HG03378 (cell line): Measurements from ENCODE around the gene L2HGDH.

Experiments used
- ATAC-seq: cut with Tn5 transposase; IDR thresholded peaks from one replicate; pipeline ENCODE4 v1.9.1; 2021; ENCODE audit warnings: mild to moderate bottlenecking, moderate library complexity; ENCODE audit not compliant: unreplicated experiment

Gene L2HGDH

DNA sequence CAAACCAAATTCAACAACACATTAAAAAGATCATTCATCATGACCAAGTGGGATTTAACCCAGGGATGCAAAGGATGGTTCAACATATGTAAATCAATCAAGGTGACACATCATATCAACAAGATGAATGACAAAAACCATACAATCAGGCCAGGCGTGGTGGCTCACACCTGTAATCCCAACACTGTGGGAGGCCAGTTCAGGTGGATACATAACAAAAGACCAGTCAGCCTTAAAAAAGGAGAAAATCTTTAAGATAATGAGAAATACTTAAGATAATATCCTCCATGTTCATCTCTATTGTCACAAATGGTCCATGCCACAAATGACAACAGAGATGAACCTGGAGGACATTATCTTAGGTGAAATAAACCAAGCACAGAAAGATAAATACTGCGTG, 12.4 kb downstream of the L2HGDH start:
- no peak for ATAC-seq

DNA sequence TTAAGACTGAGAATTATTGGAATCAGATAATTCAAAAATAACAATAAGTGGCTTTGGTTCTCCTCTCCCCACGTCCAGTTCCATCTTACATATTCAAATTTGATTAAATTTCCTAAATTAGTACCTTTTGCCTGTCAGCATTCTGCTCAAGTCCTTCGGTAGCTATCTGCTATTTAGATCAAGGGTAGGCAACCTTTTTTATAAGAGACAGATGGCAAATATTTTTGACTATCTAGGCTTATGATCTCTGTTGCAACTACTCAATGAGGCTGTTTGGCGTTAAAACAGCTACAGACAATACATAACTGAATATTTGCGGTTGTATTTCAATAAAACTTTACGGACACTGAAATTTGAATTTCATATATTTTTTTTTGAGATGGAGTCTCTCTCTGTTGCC, 21.7 kb downstream of the L2HGDH start:
- no peak for ATAC-seq

DNA sequence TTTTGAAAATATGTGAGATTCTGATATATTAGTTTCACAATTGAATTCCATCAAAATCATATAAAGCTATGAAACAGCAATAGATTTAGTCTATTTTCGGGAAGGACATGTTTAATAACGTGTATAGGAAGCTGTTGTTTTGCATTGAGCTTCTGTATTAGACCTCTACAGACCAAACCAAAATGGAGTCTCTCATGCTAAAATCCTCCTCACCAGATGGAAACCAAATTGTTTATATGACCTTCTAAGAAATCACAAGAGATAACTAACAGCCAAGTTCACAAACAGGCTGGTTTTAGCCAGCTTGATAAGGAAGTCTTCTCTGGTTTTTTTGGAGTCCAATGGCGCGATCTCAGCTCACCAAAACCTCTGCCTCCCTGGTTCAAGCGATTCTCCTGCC, 23.9 kb downstream of the L2HGDH start:
- ATAC-seq: no peak

DNA sequence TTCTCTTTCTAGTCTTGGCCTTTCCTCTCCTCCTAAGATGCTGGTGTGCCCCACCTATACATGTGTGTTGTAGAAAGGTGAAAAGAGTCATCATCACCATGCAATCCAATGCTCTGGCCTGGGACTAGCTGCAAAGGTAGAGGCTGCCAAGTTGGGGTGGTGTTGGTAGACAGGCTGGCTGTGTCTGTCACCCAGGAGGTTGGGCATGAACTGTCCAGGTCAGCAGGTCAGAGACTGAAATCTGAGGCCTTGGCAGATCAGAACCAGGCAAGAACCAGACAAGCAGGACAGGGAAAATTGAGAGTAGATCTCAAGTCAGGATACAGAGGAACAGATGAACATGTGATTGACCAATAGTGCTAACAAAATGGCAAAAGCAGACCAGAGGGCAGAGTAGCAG, 26.2 kb downstream of the L2HGDH start:
- ATAC-seq: no peak

DNA sequence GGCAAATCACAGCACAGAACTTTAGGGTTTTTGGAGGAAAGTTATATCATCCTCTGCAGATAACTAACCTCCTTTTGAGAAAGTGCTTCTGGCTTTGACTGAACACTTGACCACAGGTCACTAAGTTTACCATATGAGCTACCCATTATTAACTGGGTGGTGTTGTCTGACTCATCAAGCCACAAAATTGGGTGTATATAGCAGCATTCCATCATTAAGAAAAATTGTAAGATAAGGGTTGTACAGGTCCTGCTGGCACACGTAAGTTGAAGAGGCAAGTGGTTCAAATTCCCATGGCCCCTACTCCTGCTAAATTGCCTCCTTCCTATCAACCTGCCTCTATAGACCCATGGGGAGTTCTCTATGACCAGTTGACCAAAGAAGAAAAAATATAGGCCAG, 39.5 kb downstream of the L2HGDH start:
- ATAC-seq: no peak

DNA sequence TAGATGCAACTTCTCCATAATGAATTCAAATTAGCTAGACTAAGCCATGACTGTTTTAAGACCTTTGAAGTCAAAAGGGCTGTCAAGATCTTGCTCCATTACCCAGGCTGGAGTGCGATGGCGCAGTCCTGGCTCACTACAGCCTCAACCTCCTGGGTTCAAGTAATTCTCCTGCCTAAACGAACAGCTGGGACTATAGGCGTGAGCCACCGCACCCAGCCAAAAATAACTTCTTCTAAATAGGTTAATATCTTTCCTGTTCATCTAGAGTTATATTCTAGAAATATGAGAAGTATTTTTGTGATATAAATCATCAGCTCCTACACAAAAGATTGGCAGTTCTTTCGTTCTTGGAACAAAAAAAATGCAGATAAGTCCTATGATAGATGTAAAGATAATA, 41.1 kb downstream of the L2HGDH start:
- ATAC-seq: no peak

DNA sequence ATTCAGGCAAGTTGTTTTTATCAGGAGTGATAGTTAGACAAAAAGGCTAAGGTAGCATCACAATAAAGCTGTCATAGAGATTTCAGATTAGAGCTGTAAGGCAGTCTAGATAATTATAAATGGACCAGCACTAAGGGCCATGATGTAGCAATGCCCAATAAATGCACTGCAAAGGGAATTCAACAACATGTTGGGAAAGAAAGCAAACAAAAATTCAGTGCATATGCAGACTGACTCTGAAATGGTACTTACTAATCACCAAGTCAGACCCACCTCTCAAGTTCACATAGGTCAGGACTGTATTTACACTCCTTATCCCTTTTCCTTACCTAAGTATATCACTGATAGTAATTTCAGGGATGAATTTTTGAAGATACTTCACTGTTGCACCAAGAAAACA, 47.0 kb downstream of the L2HGDH start:
- no peak for ATAC-seq

DNA sequence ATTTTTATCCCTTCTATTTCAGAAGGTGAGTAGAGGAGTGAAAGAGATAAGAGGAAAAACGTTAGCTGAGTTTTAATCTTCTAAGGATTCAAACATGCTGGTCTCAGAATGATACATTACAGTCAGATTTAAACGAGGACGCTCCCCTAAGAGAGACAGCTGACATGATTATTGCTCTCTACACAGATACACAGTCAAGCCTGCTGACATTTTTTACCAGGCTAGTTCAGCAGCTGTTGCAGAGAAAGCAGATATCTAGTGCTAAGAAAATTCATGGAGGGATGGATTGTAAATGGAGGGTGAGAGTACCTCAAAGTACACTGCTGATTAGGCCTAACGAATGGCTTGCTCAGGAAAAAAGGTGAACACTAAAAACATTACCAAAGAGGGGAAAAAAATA, 48.7 kb downstream of the L2HGDH start:
- no peak for ATAC-seq

DNA sequence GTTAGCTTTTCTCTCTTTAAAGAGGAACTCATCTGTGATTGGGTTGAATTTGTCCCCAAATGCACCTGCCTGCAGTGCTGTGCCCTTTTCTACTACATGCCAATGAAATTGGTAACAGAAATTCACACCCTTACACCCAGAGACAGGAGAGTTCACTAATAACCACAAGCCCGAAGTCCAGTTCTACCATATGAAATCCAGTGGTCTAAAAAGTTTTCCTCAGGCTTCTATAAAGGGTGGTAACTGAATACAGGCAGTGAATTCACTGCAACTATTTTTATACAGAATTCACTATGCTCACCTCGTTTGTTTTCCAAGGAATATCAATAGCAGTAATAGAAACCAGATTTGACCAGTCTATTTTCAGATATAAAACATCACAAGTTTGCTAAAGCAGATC, 49.2 kb downstream of the L2HGDH start:
- no peak for ATAC-seq

DNA sequence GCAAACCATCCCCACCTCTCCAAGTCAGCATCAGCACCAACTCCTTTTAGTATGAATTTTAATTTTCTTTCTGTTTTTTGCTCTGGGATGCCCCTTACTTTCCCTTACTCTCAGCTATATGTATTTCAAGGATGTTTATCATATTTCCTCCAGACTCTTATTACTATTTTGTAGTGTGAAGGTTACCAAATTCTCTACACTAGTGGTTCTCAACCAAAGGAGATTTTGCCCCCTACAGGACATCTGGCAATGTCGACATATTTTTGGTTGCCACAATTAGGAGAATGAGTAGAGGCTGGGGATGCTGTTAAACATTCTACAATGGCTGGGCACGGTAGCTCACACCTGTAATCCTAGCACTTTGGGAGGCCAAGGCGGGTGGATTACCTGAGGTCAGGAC, 51.5 kb downstream of the L2HGDH start:
- no peak for ATAC-seq

DNA sequence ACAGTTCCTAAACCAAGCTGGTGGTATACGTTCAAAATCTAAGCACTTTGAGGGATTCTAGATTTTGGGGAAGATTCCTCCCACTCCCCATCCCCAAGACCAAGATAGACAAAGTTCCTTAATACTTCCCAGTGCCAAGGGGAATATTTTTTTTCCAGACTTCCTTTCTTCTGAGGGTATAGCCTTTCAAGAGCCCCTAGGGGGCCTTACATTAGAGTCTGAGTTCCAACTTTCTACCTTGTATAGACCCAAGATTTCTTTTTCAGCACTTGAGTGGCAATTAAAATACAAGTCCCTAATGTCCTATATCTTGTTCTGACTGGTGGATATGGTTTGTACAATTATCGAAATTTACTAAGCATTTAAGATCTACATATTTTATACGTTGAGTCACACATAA, 52.0 kb downstream of the L2HGDH start:
- no peak for ATAC-seq

DNA sequence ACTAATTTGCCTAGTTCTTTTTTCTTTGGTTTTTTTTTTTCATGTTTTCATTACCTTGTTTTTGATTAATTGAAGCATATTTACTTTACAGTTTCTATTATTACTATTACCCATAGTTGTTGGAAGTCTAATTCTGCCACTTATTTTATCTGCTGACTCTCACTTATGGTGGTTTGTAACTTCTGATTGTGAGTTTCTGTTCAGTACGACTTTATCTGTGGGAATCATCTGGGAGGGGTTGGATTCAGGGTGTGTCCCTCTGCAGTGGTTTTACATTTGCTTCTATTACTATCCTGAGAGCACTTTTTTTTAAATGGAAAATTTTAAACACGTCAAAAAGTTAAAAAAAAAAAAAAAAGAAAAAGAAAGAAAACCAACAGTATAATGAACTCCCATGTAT, 54.3 kb downstream of the L2HGDH start:
- no peak for ATAC-seq

DNA sequence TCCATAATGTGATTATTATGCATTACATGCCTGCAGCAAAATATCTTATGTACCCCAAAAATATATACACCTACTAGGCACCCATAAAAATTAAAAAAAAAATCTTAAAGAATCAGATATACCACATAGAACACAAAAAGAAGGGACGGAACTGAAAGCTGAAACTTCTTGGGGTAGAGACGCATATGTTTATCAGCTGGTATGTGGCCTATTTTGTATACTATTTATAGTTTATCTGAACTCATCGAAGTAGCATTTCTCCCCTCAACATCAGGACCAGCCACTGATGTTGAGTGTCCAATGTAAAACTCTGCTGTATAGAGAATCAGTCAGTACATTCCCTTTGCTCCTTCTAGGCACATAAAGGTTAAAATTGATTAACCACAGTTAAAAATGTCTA, 57.8 kb downstream of the L2HGDH start:
- ATAC-seq: no peak

DNA sequence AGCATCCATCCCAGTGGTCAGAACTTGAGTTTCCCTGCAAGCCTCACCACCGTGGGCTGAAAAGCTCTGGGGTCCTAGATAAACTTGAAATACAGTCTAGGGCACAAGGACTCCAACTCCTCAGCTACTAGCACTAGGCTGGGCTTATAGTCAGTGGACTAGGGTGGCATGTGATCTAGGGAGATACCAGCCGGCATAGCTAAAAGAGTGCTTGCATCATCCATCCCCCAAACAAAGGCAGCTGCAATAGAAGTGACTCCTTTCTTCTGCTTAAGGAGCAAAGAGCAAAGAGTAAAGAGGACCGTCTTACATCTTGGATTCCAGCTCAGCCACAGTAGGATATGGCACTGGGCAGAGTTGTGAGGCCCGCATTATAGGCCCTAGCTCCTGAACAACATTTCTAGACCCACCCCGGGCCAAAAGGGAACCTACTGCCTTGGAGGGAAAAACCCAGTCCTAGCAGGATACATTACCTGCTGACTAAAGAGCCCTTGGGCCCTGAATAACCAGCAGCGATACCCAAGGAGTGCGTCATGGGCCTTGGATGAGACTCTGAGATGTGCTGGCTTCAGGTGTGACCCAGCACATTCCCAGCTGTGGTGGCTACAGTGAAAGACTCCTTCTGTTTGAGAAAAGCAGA, 62.8 kb downstream of the L2HGDH start:
- no peak for ATAC-seq

DNA sequence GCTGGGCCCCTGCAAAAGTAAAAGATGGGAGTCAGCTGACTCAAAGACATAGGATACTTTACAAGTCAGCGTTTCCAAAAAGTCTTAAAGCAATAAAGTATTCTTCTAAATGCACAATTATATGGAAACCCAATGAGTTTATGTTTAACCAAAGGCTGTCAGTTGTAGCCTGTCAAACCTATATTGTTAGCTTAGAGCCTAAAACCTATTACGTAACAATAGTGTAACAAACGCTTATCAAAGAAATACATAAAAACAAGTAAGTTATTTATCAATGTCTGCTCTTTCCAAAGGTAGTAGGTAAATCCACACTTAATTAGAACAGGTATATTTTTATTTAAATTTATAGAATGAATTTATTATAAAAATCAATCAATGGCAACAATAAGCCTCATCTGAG, 64.8 kb downstream of the L2HGDH start:
- no peak for ATAC-seq

DNA sequence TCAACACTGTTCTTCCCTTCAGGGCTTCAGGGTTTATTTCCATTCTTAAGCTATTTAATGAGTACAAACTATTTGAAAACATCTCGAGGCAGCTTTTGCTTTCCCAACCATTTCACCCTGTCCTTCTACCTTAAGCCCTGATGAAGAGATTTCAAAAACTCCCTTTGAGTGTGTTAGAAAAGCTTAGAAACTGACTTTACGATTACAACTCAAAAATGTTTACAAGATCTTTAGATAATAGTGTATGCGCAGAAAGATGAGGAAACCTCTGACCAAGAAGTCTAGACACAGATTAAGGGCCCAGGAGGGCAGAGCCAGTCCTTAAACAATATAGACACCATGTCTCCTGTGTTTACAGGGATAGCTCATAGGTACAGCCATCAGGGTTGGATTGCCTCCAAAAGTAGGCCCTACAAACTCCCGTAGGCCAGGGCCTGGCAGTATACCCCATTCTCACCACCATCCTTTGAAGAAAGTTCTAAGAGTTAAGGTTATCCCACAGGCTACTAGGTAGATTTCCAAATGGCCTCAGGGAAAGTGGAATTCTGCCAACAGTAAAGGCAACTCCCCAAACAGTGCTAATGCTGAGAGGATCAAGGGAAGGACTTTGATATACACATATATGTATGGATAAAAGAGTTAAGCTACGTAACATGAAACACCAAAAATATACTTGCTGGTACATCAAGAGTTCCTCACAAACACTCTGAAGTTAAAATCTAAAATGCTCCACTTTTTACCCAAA, 69.3 kb downstream of the L2HGDH start:
- ATAC-seq: no peak

DNA sequence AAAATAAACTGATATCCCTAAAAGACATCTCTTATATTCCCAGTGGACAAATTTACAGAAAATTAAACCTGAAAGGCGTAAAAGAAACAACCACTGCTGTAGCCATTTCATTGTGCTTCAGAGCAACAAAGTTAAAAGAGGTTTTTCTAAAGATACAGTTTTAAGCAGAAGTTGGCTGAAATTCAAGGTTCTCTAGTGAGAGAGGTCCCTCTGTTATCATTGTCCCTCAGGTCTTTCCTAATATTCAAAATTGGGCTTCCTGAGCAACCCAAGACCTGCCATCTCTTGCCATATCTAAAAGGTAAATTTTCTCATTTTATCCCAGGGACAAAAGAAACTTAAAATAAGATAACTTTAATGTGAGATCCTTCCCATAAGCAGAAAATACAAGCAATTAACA, 69.9 kb downstream of the L2HGDH start:
- no peak for ATAC-seq

DNA sequence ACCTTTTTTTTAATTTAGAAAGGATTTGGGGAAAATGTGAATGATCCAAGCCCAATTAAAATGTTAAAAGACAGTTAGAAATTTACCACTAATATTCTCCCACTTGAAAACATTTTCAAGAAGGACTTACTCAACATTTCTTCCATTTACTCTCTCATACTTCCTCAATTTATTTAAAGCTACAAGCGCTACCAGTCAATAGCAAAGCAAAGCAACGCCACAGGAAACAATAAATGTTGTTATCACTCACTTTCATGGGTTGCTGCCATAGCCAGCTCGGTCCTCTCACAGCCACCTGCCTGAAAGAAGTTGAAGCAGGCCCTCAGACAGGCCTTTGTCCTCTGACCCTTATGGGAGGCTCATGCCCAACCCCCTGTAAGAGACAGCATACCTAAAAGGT, 74.6 kb downstream of the L2HGDH start:
- no peak for ATAC-seq

DNA sequence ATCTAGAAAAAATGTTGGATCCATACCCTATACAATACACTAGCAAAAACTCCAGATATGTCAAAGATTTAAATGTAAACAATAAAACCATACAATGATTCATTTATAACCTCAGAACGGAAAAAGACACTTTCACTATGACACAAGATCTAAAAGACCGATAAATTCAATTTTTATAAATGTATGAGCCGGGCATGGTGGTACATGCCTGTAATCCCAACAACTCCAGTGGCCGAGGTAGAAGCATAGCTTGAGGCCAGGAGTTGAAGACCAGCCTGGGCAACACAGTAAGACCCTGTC, 78.1 kb downstream of the L2HGDH start:
- ATAC-seq: no peak

DNA sequence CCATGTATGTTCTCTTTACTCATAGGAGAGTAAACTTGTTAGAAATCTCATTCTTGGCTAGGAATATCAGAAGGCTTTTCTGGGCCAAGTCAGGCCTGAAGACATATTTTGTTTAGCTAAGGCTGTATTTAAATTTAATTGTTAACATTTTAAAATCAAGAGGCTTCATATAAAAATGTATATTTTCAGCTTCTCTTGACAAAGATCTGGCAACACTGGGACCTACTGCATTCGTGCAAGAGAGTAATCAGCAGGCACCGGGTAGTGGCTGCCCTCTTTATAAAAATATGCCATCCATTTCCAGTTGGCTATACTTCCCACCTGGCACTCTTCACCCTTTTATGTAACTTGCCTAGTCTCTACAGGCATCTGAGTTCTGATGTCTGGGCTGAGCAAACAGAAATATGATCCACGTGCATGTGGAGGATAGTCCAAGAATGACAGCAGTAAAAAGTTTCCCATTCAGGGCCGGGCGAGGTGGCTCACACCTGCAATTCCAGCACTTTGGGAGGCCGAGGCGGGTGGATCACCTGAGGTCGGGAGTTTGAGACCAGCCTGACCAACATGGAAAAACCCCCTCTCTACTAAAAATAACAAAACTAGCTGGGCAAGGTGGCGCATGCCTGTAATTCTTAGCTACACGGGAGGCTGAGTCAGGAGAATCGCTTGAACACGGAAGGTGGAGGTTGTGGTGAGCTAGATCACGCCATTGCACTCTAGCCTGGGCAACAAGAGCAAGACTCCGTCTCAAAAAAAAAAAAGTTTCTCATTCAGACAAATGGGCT, 78.7 kb downstream of the L2HGDH start:
- no peak for ATAC-seq

DNA sequence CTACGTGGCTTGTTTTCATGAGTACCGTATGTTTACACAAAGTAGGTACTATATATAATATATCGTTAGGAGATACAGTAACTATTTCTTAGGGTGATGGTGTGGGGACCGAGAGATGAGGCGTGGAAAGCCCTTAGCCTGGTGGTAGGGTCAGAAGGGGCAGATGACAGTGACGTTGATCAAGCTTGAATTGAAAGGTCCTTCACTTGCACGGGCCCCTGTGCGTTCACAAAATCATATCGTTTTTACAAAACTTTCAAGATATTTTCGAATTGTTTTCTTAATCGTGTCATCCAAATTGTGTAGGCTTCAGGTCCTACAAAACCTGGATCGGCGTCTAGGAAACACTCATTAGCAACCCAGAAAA, 79.8 kb downstream of the L2HGDH start:
- no peak for ATAC-seq

DNA sequence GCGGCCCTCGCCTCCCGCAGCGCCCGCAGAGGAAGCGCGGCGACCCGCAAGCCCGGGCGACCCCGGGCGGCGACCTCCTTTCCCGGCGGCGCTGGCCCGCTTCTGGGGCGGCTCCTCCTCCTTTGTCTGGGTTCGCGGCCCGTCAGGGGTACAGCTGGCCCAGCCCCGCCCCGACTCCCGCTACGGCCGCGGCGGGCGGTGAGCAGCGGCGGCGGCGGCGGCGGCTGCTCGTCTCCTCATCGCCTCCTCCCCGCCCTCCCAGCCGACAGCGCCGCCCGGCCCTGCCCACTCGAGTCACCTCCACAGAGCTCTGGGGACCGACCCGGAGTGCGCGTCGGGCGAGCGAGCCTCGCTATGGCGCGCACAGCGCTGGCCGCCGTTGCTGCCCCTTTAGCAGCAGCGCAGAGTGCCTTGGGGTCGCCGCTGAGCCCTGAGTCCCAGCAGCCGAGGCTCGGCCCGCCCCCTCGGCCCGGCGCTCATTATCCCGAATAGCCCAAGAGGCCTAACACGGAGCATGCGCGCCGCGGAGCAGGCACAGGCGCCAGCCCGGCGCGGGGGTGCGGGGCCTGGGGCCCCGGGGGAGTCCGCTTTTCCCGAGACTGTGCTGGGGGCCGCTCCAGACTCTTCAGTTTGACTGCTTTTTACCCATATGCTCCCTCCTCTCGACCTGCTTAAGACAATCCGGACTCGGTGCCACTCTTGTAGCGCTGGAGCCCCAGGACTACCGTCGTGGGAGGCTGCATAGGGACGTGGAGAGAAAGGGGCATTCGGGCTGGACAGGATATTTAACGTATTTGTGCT, 80.4 kb downstream of the L2HGDH start, which contains the start of gene SOS2:
SOS2 (minus strand) TSS at position 104 of the 801 bp plus-strand sequence. CDS start 295 bp downstream, outside the sequence.
- ATAC-seq: peak; percentile 73
